ENCODE measurements around the gene LGALS9B.
"Not testable (repeated sequence)": the region's sequence is repeated elsewhere in the genome, so short reads cannot be mapped to it uniquely, and the experiment has no call there.

LGALS9B gene

DNA sequence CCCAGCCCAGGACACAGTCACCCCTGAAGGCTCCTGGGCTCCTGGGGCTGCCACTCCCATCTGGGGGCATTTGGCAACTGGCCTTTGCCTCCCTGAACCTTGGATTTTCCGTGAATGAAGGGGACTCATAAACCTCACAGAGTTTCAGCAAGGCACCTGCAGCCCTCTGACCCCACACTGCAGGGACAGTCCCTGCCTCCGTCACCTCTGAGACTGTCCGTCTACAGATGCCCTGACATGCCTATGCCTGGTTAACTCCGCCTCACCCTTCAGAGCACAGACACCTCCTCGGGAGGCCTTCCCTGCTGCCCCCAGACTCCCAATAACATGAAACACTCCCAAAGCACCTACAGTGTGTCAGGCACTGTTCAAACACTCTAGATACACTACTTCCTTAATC, 786 bp downstream of the LGALS9B start:
- DNase-seq, result not testable (repeated sequence)

DNA sequence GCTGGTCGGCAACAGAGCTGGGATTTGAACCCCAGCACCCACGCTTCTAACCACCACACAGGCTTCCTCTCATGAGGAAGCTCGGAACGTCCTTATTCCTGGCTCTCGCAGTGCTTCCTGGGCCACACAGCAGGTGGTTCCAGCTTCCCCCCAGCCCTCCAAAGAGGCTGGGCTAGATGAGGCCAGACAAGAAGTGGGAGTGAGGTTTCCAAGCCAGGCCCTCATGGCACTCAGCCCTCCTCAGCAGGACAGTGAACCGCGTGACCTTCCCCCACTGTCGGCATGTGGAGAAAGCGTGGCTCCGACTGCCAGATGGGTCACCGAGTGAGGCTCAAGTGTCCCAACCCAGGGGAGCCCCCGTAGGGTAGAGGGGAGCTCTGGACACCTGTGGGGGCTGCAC, 1.8 kb downstream of the LGALS9B start:
- DNase-seq, result not testable (repeated sequence)

DNA sequence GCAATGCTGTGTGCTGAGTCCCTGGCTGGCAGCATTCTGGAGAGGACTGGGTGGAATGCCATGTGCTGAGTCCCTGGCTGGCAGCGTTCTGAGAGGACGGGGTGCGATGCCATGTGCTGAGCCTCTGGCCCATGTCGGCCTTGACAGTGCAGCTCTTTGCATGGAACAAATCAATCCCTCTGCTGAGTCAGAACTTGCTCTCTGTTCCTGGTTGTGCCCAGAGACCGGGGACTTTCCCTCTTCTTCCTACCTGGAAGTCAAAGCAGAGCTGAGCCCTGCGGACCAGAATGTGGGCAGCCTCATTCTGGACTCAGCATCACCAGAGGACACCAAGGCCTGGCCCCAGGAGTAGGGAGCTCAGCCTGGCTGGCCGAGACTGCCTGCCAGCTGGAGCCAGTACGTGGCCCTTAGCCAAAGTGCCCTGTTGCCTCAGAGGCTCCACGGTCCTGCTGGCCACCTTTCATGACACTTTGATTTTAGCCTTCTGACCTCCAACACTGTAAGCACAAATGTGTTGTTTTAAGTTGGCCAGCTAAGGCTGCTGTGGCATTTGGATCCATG, 2.4 kb downstream of the LGALS9B start:
- not testable (repeated sequence) for DNase-seq

DNA sequence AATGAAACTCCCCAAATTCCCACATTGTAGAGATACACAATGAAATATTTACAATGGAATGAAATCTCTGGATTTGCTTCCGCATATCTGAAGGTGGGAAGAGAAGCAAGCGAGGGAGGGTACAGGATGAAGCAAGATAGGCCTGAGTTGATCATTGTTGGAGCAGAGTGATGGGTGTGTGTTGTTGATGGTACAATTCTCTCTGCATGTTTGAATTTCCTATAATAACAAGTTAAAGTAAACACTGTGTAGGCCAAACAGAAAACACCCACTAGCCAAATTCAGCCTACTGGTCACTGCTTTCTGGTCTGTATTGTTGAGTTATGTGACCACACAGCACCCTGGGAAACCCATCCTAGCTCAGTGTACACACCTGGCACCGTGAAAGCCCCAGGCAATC, 5.2 kb downstream of the LGALS9B start:
- DNase-seq, result not testable (repeated sequence)

DNA sequence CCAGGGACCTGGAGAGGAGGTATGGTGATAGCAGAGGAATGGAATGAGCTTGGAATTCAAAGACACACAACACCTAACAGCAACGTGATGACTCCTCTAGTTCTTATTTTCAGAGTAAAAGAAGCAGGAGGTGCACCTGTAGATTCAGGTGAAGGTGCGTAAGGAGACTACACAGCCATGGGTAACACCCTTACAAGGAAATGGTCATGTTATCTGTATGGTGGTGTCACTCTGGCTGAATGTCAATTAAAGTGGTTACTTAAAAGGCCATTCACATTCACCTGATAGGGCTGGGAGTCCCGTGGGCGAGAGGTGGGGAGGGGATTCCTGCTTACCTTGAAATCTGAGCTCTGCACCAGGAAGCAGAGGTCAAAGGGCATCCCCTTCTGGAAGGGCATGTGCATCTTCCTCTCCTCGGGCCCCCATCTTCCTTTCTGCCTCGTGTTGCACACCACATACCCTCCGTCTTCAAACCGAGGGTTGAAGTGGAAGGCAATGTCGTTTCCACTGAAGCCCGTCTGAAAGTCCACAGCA, 9.4 kb downstream of the LGALS9B start:
- not testable (repeated sequence) for DNase-seq

DNA sequence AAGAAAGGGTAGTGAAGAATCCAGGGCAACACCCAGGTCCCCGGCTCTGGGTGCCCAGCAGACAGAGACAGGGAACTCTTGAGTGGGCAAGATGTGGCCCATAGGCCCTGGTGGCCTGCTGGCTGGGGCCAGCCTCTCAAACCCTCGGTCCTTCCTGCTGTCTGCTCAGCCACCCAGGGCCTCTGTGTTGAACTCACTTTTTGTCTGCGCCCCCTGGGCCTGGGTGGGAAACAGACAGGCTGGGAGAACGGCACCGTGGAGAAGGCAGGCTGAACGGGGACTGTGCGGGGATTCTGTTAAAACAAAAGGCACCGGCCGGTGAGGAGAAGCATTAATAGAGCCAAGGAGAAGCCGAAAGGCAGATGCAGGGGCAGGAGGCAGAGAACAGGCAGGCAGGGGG, 12.2 kb downstream of the LGALS9B start:
- DNase-seq, result not testable (repeated sequence)

DNA sequence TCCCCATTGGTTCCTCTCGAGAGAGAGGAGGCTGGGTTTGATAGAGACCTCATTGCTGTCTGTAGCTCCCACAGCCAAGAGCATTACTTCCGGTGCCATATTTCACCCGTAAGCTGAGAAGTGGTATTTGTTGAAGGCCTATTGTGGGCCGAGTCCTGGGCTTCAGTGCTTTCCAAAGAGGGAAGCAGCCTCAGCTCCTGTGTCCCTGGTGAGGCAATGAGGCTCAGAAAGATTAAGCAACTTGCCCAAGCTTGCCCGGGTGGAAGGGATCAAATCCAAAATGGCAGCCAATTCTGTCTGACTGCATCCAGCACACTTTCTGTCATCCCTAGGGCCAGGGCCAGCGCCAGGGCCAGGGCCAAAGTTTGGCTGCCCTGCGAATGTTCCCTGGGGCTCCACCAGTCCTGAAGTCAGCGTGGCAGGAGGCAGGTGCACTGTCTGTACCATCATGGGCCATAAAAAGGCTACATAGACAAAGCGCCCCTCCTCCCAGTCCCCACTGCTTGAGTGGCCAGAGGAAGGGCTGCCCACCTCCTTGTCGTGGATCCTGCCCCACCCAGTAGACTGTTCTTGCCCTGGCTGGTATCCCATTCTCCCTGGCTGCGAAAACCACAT, 13.4 kb downstream of the LGALS9B start:
- DNase-seq, result not testable (repeated sequence)

DNA sequence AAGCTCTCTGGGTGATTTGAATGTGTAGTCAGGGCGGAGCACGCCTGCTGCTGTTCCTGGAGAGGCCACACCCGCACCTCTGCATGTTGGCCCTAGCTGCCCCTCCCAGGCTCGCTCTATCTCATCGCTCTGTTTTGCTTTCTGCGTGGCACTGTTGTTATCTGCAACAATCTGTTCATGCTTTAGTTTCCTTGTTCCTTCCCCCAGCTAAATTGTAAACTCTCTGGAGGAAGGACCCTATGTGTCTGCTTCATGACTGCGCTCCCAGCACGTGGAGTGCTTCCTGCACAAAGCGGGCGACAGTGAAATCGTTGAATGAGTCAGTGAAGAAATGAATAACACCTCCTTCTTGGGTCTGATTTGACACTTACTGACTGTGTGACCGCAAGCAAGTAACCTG, 16.5 kb downstream of the LGALS9B start:
- not testable (repeated sequence) for DNase-seq

DNA sequence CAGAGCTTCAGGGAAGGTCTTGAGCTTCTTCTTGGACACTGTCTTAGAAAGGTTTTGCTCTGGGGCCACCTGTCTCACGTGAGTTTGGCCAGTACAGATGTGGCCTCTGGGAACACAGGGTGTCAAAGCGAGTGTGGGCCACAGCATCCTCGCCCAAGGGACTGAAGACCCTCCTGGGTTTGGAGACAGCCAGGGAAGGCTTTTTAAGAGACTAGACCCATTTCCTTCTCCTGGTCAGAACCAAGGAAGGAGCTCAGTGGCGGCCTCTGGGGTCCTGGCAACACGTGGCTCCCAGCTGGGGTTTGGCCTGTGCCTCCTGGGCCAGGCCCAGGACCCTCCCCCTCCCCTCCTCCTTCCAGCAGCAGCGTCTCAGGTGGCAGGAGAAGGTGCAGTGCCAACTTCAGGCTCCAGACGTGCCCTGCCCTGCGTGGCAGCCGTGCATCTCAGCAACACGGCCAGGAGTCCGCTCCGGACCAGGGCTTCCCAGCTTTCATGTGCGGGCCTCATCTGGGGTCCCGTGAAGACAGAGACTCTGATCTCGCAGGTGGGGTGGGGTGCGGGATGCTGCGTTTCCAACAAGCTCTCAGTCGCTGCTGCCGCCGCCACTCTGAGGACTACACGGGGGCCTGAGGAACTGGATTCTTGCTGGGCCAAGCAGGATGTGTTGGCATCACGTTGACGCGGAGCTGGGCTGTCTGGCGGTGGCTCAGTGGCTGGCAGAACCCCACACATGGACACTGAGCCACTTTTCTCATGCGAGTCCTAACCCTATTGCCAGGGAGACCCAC, 19.6 kb downstream of the LGALS9B start:
- not testable (repeated sequence) for DNase-seq

DNA sequence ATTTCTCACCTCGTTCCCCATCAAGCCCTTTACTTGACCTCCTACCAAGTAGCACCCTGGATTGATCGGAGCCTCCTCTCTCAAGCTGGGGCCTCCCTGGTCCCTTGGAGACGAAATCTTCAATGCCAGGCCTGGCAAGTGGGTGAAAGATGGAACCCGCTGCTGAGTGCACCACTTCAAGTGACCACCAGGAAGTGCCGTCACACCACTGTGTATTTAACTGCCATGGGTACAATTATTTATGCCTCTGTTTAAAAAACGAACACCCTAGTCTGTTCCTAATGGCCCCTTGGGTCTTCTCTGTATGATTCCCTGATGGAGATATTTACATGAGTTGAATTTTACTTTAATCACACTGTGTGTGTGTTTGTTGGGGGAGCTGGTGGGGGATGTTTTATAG, 20.4 kb downstream of the LGALS9B start:
- DNase-seq, result not testable (repeated sequence)

DNA sequence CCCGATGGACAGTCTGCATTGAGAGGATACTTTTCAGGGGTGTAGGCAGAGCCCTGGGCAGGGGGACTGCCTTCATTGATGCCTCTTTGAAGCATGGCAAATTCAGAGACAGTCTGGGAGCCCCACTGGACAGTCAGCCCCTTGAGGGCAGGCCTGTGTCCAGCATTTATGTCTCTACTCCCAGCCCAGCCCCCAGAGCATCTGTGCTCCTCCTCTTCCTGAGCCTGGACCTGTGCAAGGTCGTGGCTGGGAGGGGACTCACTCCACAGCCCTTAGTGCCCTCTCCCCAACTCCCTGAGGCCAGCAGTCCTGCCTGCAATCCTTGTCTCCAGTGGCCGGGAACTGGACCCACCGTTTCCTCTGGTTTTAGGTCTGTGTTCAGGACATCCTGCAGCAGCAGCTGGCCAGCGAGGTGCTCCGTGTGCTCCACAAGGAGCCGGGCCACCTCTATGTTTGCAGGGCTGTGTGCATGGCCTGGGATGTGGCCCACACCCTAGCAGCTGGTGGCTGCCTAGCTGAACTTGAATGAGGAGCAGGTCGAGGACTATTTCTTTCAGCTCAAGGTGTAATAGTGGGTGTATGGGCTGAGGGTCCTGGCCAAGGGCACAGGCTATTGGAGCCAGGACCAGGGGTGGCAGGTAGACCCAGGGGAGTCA, 22.6 kb downstream of the LGALS9B start:
- DNase-seq, result not testable (repeated sequence)

DNA sequence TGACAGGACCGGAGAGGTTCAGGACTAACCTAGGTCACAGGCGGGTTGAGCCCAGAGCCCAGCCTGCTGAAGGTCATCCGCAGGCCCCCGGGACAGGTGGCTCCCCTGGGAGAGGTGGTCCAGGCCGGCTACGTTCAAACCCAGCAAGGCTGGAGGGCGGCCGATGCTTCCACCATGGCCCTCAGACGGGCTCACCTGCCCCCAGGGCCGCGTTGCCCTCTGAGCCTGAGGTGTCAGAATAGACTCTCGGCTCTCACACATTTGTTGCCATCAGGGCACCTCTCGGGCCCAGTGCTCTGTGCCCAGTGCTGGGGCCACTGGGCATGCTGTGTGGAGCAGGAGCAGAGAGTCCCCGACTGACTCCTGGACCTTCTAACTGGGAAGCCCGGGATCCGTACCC, 23.2 kb downstream of the LGALS9B start:
- not testable (repeated sequence) for DNase-seq

DNA sequence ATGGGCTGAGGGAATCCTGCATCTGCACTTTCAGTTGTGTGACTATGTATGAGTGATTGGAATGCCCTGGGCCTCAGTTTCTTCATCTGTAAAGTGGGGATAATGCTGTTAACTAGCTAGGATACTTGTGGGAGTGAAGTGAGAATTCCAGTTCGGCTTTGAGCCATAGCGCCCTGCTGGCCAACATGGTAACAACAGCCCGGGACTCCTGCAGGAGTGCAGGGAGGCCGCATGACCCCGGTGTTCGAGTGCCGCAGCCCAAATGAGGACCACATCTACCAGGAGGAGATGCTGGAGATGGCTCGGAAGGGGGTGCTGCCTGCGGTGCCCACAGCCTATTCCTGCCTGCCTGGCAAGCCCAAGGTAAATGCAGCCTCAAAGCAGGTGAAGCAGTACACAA, 23.7 kb downstream of the LGALS9B start:
- not testable (repeated sequence) for DNase-seq

DNA sequence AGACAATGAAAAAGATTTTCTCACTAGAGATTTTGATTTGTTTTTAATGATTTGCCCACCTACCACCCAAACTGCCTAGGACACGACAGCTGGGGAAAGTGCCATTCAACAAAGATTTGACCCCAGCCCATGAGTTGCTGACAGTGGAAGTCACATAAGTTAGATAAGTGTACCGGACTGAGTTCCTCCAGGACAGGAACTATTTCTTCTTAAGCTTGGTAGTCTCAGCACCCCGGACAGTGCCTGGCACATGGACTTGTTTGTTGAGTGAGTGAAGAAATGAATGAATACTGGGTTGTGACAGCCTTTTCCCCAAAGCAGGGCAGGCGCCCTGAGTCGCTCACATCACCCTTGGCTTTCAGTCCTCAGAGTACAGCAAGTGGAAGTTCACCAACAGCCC, 26.7 kb downstream of the LGALS9B start:
- DNase-seq, result not testable (repeated sequence)

DNA sequence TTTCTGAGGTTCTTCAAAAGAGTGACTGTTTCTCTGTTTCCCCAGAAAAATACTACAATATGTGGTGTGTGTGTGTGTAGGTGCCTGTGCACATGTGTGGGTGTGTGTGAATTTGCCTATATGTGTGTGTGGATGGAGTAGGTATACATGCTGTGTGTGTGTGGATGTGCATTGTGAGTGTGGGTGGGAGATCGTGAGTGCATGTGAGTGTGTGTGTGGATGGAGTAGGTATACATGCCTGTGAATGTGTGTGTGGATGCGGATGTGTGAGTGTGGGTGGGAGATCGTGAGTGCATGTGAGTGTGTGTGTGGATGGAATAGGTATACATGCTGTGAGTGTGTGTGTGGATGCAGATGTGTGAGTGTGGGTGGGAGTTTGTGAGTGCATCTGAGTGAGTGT, 32.2 kb downstream of the LGALS9B start:
- DNase-seq, result not testable (repeated sequence)

DNA sequence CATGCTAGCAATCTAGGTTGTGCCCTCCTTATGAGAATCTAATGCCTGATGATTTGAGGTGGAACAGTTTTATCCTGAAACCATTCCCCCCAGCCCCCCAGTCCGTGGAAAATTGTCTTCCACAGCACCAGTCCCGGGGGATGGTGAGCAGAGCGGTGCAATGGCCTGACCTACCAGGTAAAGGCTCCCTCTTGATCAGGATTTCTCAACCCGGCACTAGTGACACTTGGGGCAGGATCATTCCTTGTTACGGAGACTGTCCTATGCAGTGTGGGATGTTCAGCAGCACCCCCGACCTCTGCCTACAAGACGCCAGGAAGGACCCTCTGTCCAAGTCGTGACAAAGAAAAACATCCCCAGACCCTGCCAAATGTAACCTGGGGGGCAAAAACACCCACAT, 34.0 kb downstream of the LGALS9B start:
- DNase-seq, result not testable (repeated sequence)

DNA sequence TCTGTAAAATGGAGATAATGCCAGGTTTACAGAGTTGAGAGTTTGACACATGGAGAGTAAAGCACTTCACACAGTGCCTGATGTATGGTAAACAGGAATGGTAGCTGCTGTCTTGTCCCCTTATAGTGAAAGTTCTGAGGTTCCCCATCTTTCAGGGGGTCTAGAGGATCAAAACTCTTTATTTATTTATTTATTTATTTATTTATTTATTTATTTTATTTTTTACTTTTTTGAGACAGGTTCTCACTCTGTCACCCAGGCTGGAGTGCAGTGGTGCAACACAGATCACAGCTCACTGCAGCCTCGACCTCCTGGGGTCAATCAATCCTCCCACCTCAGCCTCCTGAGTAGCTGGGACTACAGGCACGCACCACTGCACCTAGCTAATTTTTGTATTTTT, 40.1 kb downstream of the LGALS9B start:
- DNase-seq, result not testable (repeated sequence)

DNA sequence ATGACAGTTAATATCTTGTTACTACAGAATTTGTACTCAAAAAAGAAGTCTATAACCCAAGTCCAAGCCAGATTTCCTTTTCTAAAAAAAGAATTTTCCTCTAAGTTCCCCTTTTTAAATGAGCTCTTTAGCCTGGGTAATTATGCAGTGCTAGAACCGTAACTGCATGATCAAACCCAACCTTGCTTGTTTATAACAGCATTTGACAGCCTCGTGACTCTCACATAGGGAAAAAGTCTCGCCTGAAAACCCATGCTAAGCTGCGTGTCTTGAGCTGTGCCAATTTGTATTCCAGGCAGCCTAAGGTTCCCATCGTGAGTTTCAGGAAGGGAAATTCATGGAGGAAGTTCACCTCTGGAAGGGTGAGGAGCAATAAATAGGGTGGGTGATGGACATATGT, 44.5 kb downstream of the LGALS9B start:
- DNase-seq, result not testable (repeated sequence)

DNA sequence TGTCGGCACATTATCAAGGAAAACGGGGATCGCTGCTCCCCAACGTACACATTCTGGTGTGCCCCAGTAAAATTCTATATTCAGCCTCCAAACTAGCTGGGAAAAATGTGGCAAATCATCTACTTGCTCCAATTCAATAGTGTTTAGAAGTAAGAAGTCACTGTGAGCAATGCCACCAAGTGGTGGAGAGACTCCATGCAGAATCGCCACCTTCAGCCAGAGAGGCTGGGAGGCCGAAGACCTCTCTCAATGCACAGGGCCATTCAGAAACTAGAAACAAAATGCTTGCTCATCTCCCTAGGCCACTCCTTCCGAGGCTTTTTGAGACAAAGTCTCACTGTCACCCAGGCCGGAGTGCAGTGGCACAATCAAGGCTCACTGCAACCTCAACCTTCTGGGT, 48.5 kb downstream of the LGALS9B start:
- not testable (repeated sequence) for DNase-seq

DNA sequence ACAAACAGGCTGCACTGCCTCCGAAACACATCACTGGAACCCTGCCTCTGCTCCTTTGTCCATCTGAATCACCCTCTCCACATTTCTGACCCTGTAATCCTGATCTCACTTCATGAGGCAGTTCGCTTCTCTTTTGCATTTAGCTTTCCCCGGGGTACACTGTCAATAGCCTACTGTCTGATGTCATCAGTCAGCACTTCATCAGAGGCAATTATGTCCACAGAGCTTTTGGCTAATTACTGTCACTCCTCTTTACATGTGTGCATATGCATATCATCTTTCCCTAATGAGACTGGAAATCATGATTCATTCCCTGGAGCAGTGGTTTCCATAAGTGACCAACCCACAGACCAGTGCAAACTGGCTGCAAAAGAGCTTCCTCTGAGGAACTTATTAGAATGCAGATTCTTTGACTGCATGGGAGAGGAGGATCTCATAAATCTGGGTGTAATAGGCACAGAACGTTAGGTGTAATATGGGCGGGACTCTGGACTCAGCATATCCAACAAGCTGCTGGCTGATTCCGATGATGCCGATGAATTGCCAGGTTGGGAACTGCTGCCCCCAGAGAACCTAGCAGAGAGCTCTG, 49.8 kb downstream of the LGALS9B start:
- not testable (repeated sequence) for DNase-seq

DNA sequence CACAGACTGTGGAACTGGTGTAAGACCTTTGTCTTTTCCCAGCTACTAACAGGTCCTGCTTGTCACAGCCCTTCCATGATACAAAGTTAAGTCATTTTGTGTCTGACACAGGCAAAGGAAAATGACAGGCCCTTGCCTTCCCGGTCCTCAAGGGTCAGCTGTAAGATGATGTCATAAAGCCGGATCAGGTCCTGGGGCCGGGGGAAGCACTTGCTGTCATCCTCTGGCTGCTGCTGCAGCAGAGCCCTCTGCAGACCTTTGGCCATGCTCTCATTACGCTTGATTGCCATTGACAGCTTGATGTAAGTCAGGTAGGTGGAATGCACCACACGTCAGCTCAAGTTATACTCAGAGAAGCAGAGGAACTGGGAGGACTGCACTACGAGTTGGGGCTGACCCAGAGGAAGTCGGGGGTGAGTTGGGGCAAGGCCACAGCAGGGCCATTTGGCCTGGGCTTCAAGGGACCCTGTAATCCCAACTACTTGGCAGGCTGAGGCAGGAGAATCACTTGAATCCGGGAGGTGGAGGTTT, 50.9 kb downstream of the LGALS9B start:
- not testable (repeated sequence) for DNase-seq

DNA sequence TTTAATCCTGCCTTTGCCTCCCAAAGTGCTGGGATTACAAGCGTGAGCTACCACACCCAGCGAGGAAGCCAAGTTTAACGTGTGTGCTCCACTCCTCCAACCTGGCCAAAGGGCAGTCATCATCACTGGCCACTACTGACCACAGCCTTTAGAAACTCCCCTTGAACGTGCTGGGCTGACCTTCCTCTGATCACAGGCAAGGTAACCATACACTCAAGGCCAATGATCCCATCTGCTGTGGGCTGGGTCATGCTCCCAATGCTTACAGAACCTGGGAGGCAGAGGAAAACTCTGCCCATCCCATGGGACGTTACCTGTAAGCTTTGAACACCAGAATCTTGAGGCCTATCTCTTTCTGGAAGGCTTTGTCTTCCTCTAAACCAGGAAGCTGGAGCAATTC, 51.9 kb downstream of the LGALS9B start:
- DNase-seq, result not testable (repeated sequence)

Measured in T1000 (cell line).